Ovary (tissue), 9 donors: Measurements from ENCODE around the gene CGAS. TPM values are rescaled to one million over a fixed set of nuclear protein-coding genes. Genes with fewer than 3 reads are reported as not detected.

Source experiments
- DNase-seq, 5 donors: peaks; one replicate each; pipeline ENCODE4 v3.0.0-alpha.2; 2019 to 2020
- H3K27ac ChIP-seq, 2 donors: fragments of 200-600 bp; one replicate each; pipeline versions ENCODE4 v1.5.1 to v1.8.0; 2019 to 2022
- H3K27me3 ChIP-seq: fragments of 200-600 bp; one replicate; pipeline ENCODE4 v1.8.0; 2022
- H3K36me3 ChIP-seq: fragments of 200-600 bp; sonication (generic); one replicate; pipeline ENCODE4 v1.5.1; 2019
- H3K4me1 ChIP-seq: one replicate; pipeline ENCODE4 v1.8.1; 2013; ENCODE audit warnings: mild to moderate bottlenecking, moderate library complexity; ENCODE audit not compliant: insufficient read depth
- H3K4me3 ChIP-seq: fragments of 200-600 bp; sonication (generic); one replicate; pipeline ENCODE4 v1.5.1; 2017
- H3K9me3 ChIP-seq, 2 donors: fragments of 200-600 bp in 1 of 2; sonication (generic) in 1 of 2; one replicate each; pipeline versions ENCODE4 v1.5.1 to v1.8.1; 2013 to 2019; ENCODE audit warnings: mild to moderate bottlenecking in 1 of 2, moderate library complexity in 1 of 2
- CTCF ChIP-seq, 3 donors: fragments of 450-650 bp in 2 of 3; fragments of 200-600 bp in 1 of 3; IDR thresholded peaks; one replicate each; pipeline versions ENCODE4 v1.5.1 to v1.8.0; 2016 to 2022; ENCODE audit warnings: antibody characterized with exemption in 3 of 3, mild to moderate bottlenecking in 1 of 3
- EP300 ChIP-seq: sonication (generic); formaldehyde crosslinking; IDR thresholded peaks from one replicate; pipeline ENCODE4 v1.6.1; 2017; ENCODE audit warnings: antibody characterized with exemption
- POLR2A ChIP-seq: fragments of 450-650 bp; IDR thresholded peaks from one replicate; pipeline ENCODE4 v1.6.1; 2017; ENCODE audit warnings: antibody characterized with exemption, mild to moderate bottlenecking, moderate library complexity
- WGBS, 3 donors: extraction: QIAGEN DNeasy Blood & Tissue Kit in 1 of 3; methylation state at CpG; one replicate each; pipeline versions ENCODE4 v1.1.5 to v1.1.7; 2013 to 2017; 5-methylcytosine and 5-hydroxymethylcytosine counted together
- intact Hi-C, 4 donors: fragments of 100-400 bp; cut with DNase I; formaldehyde crosslinking; loops; one replicate each; pipeline versions ENCODE4 v1.11.0 to v1.15.1; 2022 to 2023
- polyA plus RNA-seq, 2 donors: library from polyadenylated mRNA; stranded (reverse); fragments of 200-250 nt in 1 of 2; fragments of 350-450 nt in 1 of 2; fragmentation: Illumina TruSeq in 1 of 2; extraction: RNeasy Lipid Tissue Mini Kit (QIAGEN cat#74804) in 1 of 2; gene quantifications; one replicate each; pipeline ENCODE4 v1.2.3, GENCODE V29; 2013 to 2014
- total RNA-seq, 7 donors: library from RNA; depleted of rRNA in 2 of 7; stranded (reverse); fragments of >200 nt in 2 of 7; fragmentation: NEBNext Ultra II Directional in 3 of 7; extraction: Animal tissue kit (Norgen Biotek cat#: 25700) in 3 of 7; gene quantifications; one replicate each; pipeline versions ENCODE4 v1.1.0 to v1.2.4, GENCODE V29; 2016 to 2023
- donor health status: DM: no; HTN: no; CAD: no; lungs with moderate emphysema.
- donor health status: DM: no; HTN: no; CAD: no.
- donor health status: Bipolar disorder and iron deficiency.
- donor health status: DM: yes; HTN: yes; CAD: no.
- donor health status: DM: no; HTN: no; CAD: no.
- donor health status: DM: yes; HTN: yes; CAD: no.

CGAS gene
- total and polyA plus RNA-seq, 9 donors = 1.2 to 4.4 (median 2.8) TPM

GRCh38 chr6:73418081-73418741 lies 33.9 kb downstream of the CGAS start:
- H3K27me3 ChIP-seq = no peaks in the 10 kb centered on the region
- intact Hi-C loops = no loop called here
- TF ChIP-seq CTCF (IDR thresholded peaks at IDR 0.05) (no peak), EP300 (no peak), POLR2A (no peak)
- DNase-seq = no peak
- no peaks in the 10 kb centered on the region for H3K36me3 ChIP-seq
- no peak overlapping the region for H3K4me3 ChIP-seq
- no peak overlapping the region for H3K27ac ChIP-seq
- WGBS, 3 donors = 28 to 56% (median 30%) methylated on average over 11 of the region's 11 CpGs
- no peaks in the 10 kb centered on the region for H3K9me3 ChIP-seq
- H3K4me1 ChIP-seq = no peaks in the 10 kb centered on the region

- no peaks in the 10 kb centered on the region for H3K9me3 ChIP-seq
- no peak overlapping the region for H3K27ac ChIP-seq
- no peak overlapping the region for H3K4me3 ChIP-seq
- 79 to 98% (median 82%) methylated on average over 3 of the region's 3 CpGs for WGBS, 3 donors
- H3K27me3 ChIP-seq = no peaks in the 10 kb centered on the region
- H3K4me1 ChIP-seq = no peaks in the 10 kb centered on the region
- TF ChIP-seq POLR2A (no peak), EP300 (no peak), CTCF (IDR thresholded peaks at IDR 0.05) (no peak)
- intact Hi-C loops = no loop called here
- no peak for DNase-seq
- no peaks in the 10 kb centered on the region for H3K36me3 ChIP-seq
These were observed 39.0 kb downstream of the CGAS start for GRCh38 chr6:73413102-73413501.

GRCh38 chr6:73409395-73409794 lies 42.7 kb downstream of the CGAS start:
- intact Hi-C loops = no loop called here
- TF ChIP-seq EP300 = no peak
- TF ChIP-seq POLR2A = no peak
- TF ChIP-seq CTCF (IDR thresholded peaks at IDR 0.05) = no peak
- WGBS, 3 donors = 68 to 91% (median 87%) methylated on average over 1 of the region's 1 CpG

GRCh38 chr6:73400656-73401055 lies 51.4 kb downstream of the CGAS start:
- TF ChIP-seq POLR2A (no peak), CTCF (IDR thresholded peaks at IDR 0.05) (no peak), EP300 (no peak)
- H3K27ac ChIP-seq = no peak overlapping the region
- intact Hi-C loops = no loop called here

More at GRCh38 chr6:73409395-73409794, 42.7 kb downstream of the CGAS start:
- DNase-seq = no peak
- Histone ChIP-seq H3K9me3 (no peaks in the 10 kb centered on the region), H3K4me3 (no peak overlapping the region), H3K4me1 (no peaks in the 10 kb centered on the region), H3K36me3 (no peaks in the 10 kb centered on the region), H3K27me3 (no peaks in the 10 kb centered on the region), H3K27ac (no peak overlapping the region)

More at GRCh38 chr6:73400656-73401055, 51.4 kb downstream of the CGAS start:
- DNase-seq = no peak
- Histone ChIP-seq H3K4me3 (no peak overlapping the region), H3K4me1 (no peaks in the 10 kb centered on the region), H3K27me3 (no peaks in the 10 kb centered on the region), H3K36me3 (no peaks in the 10 kb centered on the region), H3K9me3 (no peaks in the 10 kb centered on the region)
